ENCODE data around the gene MRPS15. TPM values are rescaled to one million over a fixed set of nuclear protein-coding genes. Genes with fewer than 3 reads are reported as not detected.
A peak's percentile ranks its signal among the peaks of the same experiment; 100 is the strongest.

The MRPS15 gene
- total and polyA plus RNA-seq, 4 donors, result 41.8 to 95.0 (median 59.8) TPM

- no peak for DNase-seq (ENCODE audit: low spot score)
- Histone ChIP-seq H3K27me3 (ENCODE audit: control insufficient read depth in 4 of 4, insufficient read depth in 4 of 4, low read length in 3 of 4) (no peaks in the 10 kb centered on the region), H3K9ac (ENCODE audit: low read depth in 1 of 2, low read length in 2 of 2) (no peak overlapping the region), H3K27ac (ENCODE audit: low read depth in 1 of 2, low read length in 2 of 2) (no peak overlapping the region), H3K4me3 (ENCODE audit: low read depth in 1 of 3, low read length in 3 of 3) (no peak overlapping the region), H3K4me1 (ENCODE audit: control insufficient read depth in 4 of 4, insufficient read depth in 4 of 4, low read length in 3 of 4) (no peaks in the 10 kb centered on the region), H3K36me3 (ENCODE audit: control insufficient read depth in 4 of 4, insufficient read depth in 3 of 4, low read depth in 1 of 4, low read length in 3 of 4) (no peaks in the 10 kb centered on the region), H3K9me3 (ENCODE audit: control insufficient read depth in 4 of 4, low read length in 3 of 4) (no peaks in the 10 kb centered on the region)
- TF ChIP-seq, protein P1, sequence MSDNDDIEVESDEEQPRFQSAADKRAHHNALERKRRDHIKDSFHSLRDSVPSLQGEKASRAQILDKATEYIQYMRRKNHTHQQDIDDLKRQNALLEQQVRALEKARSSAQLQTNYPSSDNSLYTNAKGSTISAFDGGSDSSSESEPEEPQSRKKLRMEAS (IDR thresholded peaks at IDR 0.05), result no peak
- TF ChIP-seq FOXA1 (IDR thresholded peaks at IDR 0.05), result no peak
- no peak for TF ChIP-seq RAD21 (IDR thresholded peaks at IDR 0.05)
- TF ChIP-seq JUND (IDR thresholded peaks at IDR 0.05), result no peak
- no peak for TF ChIP-seq GABPA (IDR thresholded peaks at IDR 0.05 in 1 of 2, conservative IDR thresholded peaks at IDR 0.05 in 1 of 2)
- TF ChIP-seq HNF4G (IDR thresholded peaks at IDR 0.05), result no peak
- TF ChIP-seq, protein P2, sequence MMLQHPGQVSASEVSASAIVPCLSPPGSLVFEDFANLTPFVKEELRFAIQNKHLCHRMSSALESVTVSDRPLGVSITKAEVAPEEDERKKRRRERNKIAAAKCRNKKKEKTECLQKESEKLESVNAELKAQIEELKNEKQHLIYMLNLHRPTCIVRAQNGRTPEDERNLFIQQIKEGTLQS (IDR thresholded peaks at IDR 0.05), result no peak
- no peak for TF ChIP-seq CTCF (IDR thresholded peaks at IDR 0.05; ENCODE audit: low read depth, low read length, missing input control)
- TF ChIP-seq RXRA (IDR thresholded peaks at IDR 0.05), result no peak
- no peak for TF ChIP-seq EGR1 (IDR thresholded peaks at IDR 0.05; ENCODE audit: low read depth in 2 of 2)
- TF ChIP-seq TAF1 (conservative IDR thresholded peaks at IDR 0.05), result no peak
- TF ChIP-seq SP1 (IDR thresholded peaks at IDR 0.05), result no peak
- 84% methylated on average over 2 of the region's 2 CpGs for WGBS
Observed at GRCh38 chr1:36408479-36408878, 55.7 kb downstream of the MRPS15 start.

DNA sequence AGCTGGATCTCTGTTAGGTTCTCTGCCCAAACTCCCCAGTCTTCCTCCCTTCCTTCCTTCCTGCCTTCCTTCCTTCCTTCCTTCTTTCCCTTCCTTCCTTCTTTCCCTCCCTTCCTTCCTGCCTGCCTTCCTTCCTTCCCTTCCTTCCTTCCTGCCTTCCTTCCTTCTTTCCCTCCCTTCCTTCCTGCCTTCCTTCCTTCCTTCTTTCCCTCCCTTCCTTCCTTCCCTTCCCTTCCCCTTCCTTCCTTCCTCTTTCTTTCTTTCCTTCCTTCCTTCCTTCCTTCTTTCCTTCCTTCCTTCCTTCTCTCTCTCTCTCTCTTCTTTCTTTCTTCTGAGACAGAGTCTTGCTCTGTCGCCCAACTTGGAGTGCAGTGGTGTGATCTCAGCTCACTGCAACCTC is 57.7 kb downstream of the MRPS15 start:
- Histone ChIP-seq H3K4me1 (ENCODE audit: control insufficient read depth in 4 of 4, insufficient read depth in 4 of 4, low read length in 3 of 4) (no peaks in the 10 kb centered on the region), H3K9ac (ENCODE audit: low read depth in 1 of 2, low read length in 2 of 2) (no peak overlapping the region), H3K27me3 (ENCODE audit: control insufficient read depth in 4 of 4, insufficient read depth in 4 of 4, low read length in 3 of 4) (no peaks in the 10 kb centered on the region), H3K36me3 (ENCODE audit: control insufficient read depth in 4 of 4, insufficient read depth in 3 of 4, low read depth in 1 of 4, low read length in 3 of 4) (no peaks in the 10 kb centered on the region), H3K27ac (ENCODE audit: low read depth in 1 of 2, low read length in 2 of 2) (no peak overlapping the region), H3K9me3 (ENCODE audit: control insufficient read depth in 4 of 4, low read length in 3 of 4) (no peaks in the 10 kb centered on the region), H3K4me3 (ENCODE audit: low read depth in 1 of 3, low read length in 3 of 3) (no peak overlapping the region)
- TF ChIP-seq SP1 (IDR thresholded peaks at IDR 0.05) (no peak), REST (IDR thresholded peaks at IDR 0.05) (no peak)
- 92% methylated on average over 1 of the region's 1 CpG for WGBS
- no peak for DNase-seq (ENCODE audit: low spot score)

Small RNA genes within 50 kb of the gene (small RNA-seq; reads per million reads assigned to genes)
- 0.22 reads per million, percentile 7 among the genes with 10 or more reads in this experiment for gene SNORA63C

Other genes starting within 250 kb of the MRPS15 start
- 10 to 100 TPM; 48.9 to 55.1 TPM for gene THRAP3, start 239.9 kb downstream of the MRPS15 start, total RNA-seq
- 10 to 100 TPM; 21.3 to 42.8 TPM for gene THRAP3, start 239.9 kb downstream of the MRPS15 start, polyA plus RNA-seq
- gene SH3D21, start 158.0 kb downstream of the MRPS15 start, total RNA-seq, result 1 to 10 TPM in 1 of 2 donors, under 1 TPM in 1; 0.47 to 1.0 TPM
- gene SH3D21, start 158.0 kb downstream of the MRPS15 start, polyA plus RNA-seq, result under 1 TPM; 0.29 to 0.36 TPM
- 10 to 100 TPM in 1 of 2 donors, 1 to 10 TPM in 1; 5.6 to 22.7 TPM for gene EVA1B, start 140.7 kb downstream of the MRPS15 start, total RNA-seq
- gene EVA1B, start 140.7 kb downstream of the MRPS15 start, polyA plus RNA-seq, result 10 to 100 TPM in 1 of 2 donors, 1 to 10 TPM in 1; 3.3 to 11.2 TPM
- gene STK40, start 78.5 kb downstream of the MRPS15 start, total RNA-seq, result 10 to 100 TPM; 21.6 to 22.3 TPM
- 10 to 100 TPM; 13.0 to 26.8 TPM for gene STK40, start 78.5 kb downstream of the MRPS15 start, polyA plus RNA-seq
- 1 to 10 TPM; 6.2 to 8.0 TPM for gene LSM10, start 66.5 kb downstream of the MRPS15 start, total RNA-seq
- gene LSM10, start 66.5 kb downstream of the MRPS15 start, polyA plus RNA-seq, result 10 to 100 TPM; 40.2 to 45.2 TPM
- gene OSCP1, start 13.9 kb downstream of the MRPS15 start, total RNA-seq, result 1 to 10 TPM; 1.5 to 1.7 TPM
- gene OSCP1, start 13.9 kb downstream of the MRPS15 start, polyA plus RNA-seq, result 1 to 10 TPM; 1.1 to 1.5 TPM
- gene CSF3R, start 18.5 kb upstream of the MRPS15 start, total RNA-seq, result 10 to 100 TPM; 23.7 to 81.3 TPM
- 1 to 10 TPM; 6.7 to 8.2 TPM for gene CSF3R, start 18.5 kb upstream of the MRPS15 start, polyA plus RNA-seq